B cell (primary cell): ENCODE measurements around the gene NRM. TPM values are rescaled to one million over a fixed set of nuclear protein-coding genes. Genes with fewer than 3 reads are reported as not detected.

Experiments used
- ATAC-seq: fragments of 200-7000 bp; cut with Tn5 transposase; one replicate; pipeline ENCODE4 v1.10.0; 2021; ENCODE audit warnings: low read depth, mild to moderate bottlenecking, moderate number of reproducible peaks, moderate library complexity
- CTCF ChIA-PET: fragments of 350-600 bp; sonication (Branson Sonifier 250); formaldehyde crosslinking; loops from one replicate; lab custom pipeline; 2021; ENCODE audit warnings: antibody characterized with exemption, inconsistent platforms; lab: Charles Lee
- POLR2A ChIA-PET: fragments of 350-600 bp; sonication (Branson Sonifier 250); formaldehyde crosslinking; loops from one replicate; lab custom pipeline; 2021; ENCODE audit warnings: antibody characterized with exemption; lab: Charles Lee
- DNase-seq: peaks from one replicate; pipeline ENCODE4 v3.0.0; 2013
- H2AFZ ChIP-seq: 2 replicates; pipeline ENCODE4 v1.6.1; 2012; ENCODE audit warnings: mild to moderate bottlenecking, low read depth, low read length; ENCODE audit not compliant: insufficient read depth, poor library complexity, severe bottlenecking
- H3K27ac ChIP-seq, 2 donors: 1 replicate in 1 of 2; 2 replicates in 1 of 2; pipeline ENCODE4 v1.5.1; 2012 to 2013; ENCODE audit warnings: low read length in 2 of 2, mild to moderate bottlenecking in 2 of 2, moderate library complexity in 1 of 2
- H3K27me3 ChIP-seq, 4 experiments: fragments of 200-600 bp in 1 of 4; sonication (generic) in 1 of 4; replicated peaks in 1 of 4; 1 replicate in 2 of 4; 2 replicates in 2 of 4; pipeline versions ENCODE4 v1.6.1 to v1.7.0; 2013 to 2016; ENCODE audit warnings: low read length in 3 of 4, mild to moderate bottlenecking in 2 of 4, mixed read lengths in 1 of 4, moderate library complexity in 1 of 4; ENCODE audit not compliant: insufficient read depth in 4 of 4, control insufficient read depth in 3 of 4; ENCODE audit errors: control extremely low read depth in 1 of 4
- H3K36me3 ChIP-seq, 2 experiments: replicated peaks in 1 of 2; 1 replicate in 1 of 2; 2 replicates in 1 of 2; pipeline versions ENCODE4 v1.6.1 to v1.7.1; 2013; ENCODE audit warnings: low read length in 1 of 2; ENCODE audit not compliant: insufficient read depth in 2 of 2, control insufficient read depth in 1 of 2; ENCODE audit errors: control extremely low read depth in 1 of 2, extremely low read depth in 1 of 2
- H3K4me1 ChIP-seq, 2 donors: fragments of 200-600 bp in 1 of 2; sonication (generic) in 1 of 2; 1 replicate in 1 of 2; 2 replicates in 1 of 2; pipeline versions ENCODE4 v1.5.1 to v1.6.1; 2013 to 2017; ENCODE audit warnings: low read length in 2 of 2; ENCODE audit not compliant: control insufficient read depth in 2 of 2, insufficient read depth in 2 of 2
- H3K4me2 ChIP-seq: replicated peaks from 2 replicates; pipeline ENCODE3; 2012; ENCODE audit warnings: mild to moderate bottlenecking, low read depth, low read length; ENCODE audit not compliant: poor library complexity, severe bottlenecking
- H3K4me3 ChIP-seq, 5 experiments: fragments of 200-600 bp in 1 of 5; sonication (generic) in 1 of 5; 1 replicate in 3 of 5; 2 replicates in 2 of 5; pipeline versions ENCODE4 v1.5.1 to v1.7.0; 2011 to 2016; ENCODE audit warnings: low read length in 4 of 5, mild to moderate bottlenecking in 4 of 5, low read depth in 2 of 5, control low read depth in 1 of 5, moderate library complexity in 1 of 5; ENCODE audit not compliant: insufficient read depth in 1 of 5; ENCODE audit errors: control extremely low read depth in 1 of 5, extremely low read depth in 1 of 5
- H3K79me2 ChIP-seq: fragments of 200-600 bp; sonication (generic); one replicate; pipeline ENCODE4 v1.6.0; 2016; ENCODE audit warnings: low read length; ENCODE audit not compliant: control insufficient read depth, insufficient read depth
- H3K9ac ChIP-seq: fragments of 200-600 bp; sonication (generic); 2 replicates; pipeline ENCODE4 v1.6.1; 2017; ENCODE audit warnings: mild to moderate bottlenecking, low read length, moderate library complexity
- H3K9me3 ChIP-seq, 3 donors: one replicate each; pipeline versions ENCODE4 v1.6.1 to v1.7.1; 2013; ENCODE audit warnings: low read length in 2 of 3; ENCODE audit not compliant: control insufficient read depth in 2 of 3, insufficient read depth in 1 of 3; ENCODE audit errors: control extremely low read depth in 1 of 3
- H4K20me1 ChIP-seq: 2 replicates; pipeline ENCODE4 v1.6.0; 2012; ENCODE audit warnings: mild to moderate bottlenecking, low read length; ENCODE audit not compliant: insufficient read depth, control insufficient read depth, poor library complexity, severe bottlenecking
- H3K27ac Mint-ChIP-seq: one replicate; pipeline ENCODE4 v1.8.0; 2021; ENCODE audit warnings: mixed read lengths
- H3K27me3 Mint-ChIP-seq: one replicate; pipeline ENCODE4 v1.8.0; 2021; ENCODE audit warnings: mixed read lengths
- H3K4me1 Mint-ChIP-seq: one replicate; pipeline ENCODE4 v1.8.0; 2021; ENCODE audit warnings: mixed read lengths
- H3K4me3 Mint-ChIP-seq: one replicate; pipeline ENCODE4 v1.8.0; 2021; ENCODE audit warnings: mixed read lengths
- H3K9me3 Mint-ChIP-seq: one replicate; pipeline ENCODE4 v1.8.0; 2022; ENCODE audit warnings: mixed read lengths; ENCODE audit not compliant: insufficient read depth
- EZH2 ChIP-seq: IDR thresholded peaks from 2 replicates; pipeline ENCODE4 v1.6.1; 2012; ENCODE audit warnings: borderline replicate concordance, low read depth, mild to moderate bottlenecking, moderate library complexity, low read length; ENCODE audit not compliant: insufficient read depth, poor library complexity, severe bottlenecking
- WGBS: methylation state at CpG from one replicate; pipeline ENCODE4 v1.1.5; 2013; ENCODE audit warnings: missing lambda C conversion rate; ENCODE audit not compliant: insufficient coverage; 5-methylcytosine and 5-hydroxymethylcytosine counted together
- intact Hi-C: fragments of 100-400 bp; cut with micrococcal nuclease; formaldehyde crosslinking; loops from one replicate; pipeline ENCODE4 v1.10.0; 2022
- polyA plus RNA-seq: library from polyadenylated mRNA; depleted of rRNA; stranded (reverse); fragments of >200 nt; gene quantifications from 2 replicates; pipeline ENCODE4 v1.2.3, GENCODE V29; 2012
- total RNA-seq, 2 donors: library from RNA; stranded (reverse); fragments of 120-200 nt in 1 of 2; gene quantifications; 1 replicate in 1 of 2; 2 replicates in 1 of 2; pipeline versions ENCODE4 v1.2.3 to v1.2.4, GENCODE V29; 2013 to 2022
- TF ChIP-seq, protein P1 (sequence below): fragments of 200-600 bp; IDR thresholded peaks from one replicate; pipeline ENCODE4 v1.8.0; 2022; ENCODE audit warnings: antibody characterized with exemption, mild to moderate bottlenecking

Gene NRM
- total and polyA plus RNA-seq, 2 donors (not counting 1 experiment from before 2014, with no cell fraction given) = 24.9 to 26.0 TPM

DNA sequence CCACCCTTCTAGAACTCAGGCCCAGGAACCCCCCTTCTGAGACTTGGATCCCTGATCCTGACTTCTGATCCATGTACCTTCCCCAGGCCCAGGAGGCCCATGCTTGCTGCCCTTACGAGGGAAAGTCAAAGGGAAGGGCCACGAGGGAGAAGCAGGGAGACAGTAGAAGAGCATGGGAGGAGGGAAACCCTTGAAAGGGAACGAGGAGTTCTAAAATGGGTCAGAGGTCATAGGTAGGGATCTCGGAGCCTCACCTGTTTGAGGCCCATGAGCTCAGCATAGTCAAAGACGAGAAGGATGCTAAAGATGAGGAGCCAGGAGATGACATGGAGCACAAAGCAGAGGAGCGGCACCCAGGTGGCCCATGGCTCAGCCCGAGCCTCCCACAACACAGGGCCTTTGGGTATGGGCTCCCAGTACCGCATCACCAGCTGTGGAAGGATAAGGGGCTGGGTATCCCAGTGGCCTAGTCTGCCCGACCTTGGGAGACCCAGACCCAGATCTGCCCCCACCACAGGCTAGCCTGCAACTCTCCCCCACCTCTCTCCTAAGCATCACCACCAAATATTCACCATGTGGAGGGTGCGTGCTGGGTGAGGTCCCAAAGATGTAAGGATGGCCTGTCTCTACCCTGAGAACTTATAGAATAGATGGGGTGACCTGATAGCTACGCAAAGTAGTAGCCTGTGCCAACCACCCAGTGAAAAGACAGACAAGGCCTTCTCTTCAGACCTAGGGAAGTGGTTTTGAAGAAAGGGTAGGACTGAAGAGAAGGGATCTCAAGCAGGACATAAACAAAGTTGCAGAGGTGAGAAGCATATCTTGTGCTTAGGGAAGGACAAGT is 1.5 kb downstream of the NRM start:
- peaks cover 30% of the 10 kb centered on the region for H4K20me1 ChIP-seq
- H3K27me3 Mint-ChIP-seq = no peaks in the 10 kb centered on the region
- ChIA-PET POLR2A (interaction anchor here (0.9 to 3.2 kb wide), 7 partner anchors 9 to 133 kb away, joined by 3 to 45 read pairs (median 6); partner anchors contain the start of genes DHX16, GNL1, MDC1 and TUBB), CTCF (interaction anchor here (0.9 to 8.9 kb wide), 8 partner anchors 10 to 74 kb away, joined by 3 to 151 read pairs (median 5); partner anchors contain the start of genes DHX16, MDC1, MRPS18B and TUBB)
- peak overlapping the region; percentile 99 for H3K27ac Mint-ChIP-seq
- H3K4me2 ChIP-seq = peak overlapping the region; percentile 100
- TF ChIP-seq, protein P1, sequence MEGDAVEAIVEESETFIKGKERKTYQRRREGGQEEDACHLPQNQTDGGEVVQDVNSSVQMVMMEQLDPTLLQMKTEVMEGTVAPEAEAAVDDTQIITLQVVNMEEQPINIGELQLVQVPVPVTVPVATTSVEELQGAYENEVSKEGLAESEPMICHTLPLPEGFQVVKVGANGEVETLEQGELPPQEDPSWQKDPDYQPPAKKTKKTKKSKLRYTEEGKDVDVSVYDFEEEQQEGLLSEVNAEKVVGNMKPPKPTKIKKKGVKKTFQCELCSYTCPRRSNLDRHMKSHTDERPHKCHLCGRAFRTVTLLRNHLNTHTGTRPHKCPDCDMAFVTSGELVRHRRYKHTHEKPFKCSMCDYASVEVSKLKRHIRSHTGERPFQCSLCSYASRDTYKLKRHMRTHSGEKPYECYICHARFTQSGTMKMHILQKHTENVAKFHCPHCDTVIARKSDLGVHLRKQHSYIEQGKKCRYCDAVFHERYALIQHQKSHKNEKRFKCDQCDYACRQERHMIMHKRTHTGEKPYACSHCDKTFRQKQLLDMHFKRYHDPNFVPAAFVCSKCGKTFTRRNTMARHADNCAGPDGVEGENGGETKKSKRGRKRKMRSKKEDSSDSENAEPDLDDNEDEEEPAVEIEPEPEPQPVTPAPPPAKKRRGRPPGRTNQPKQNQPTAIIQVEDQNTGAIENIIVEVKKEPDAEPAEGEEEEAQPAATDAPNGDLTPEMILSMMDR = no peak
- no peak for TF ChIP-seq EZH2
- peaks cover 37% of the 10 kb centered on the region for H3K79me2 ChIP-seq
- peaks cover 0 to 3% of the 10 kb centered on the region in 2 experiments for H3K36me3 ChIP-seq
- peak overlapping the region; percentile 97 for H3K4me3 Mint-ChIP-seq
- H3K4me1 ChIP-seq = peaks cover 36 to 43% of the 10 kb centered on the region in 2 donors
- peak overlapping the region; percentile 93 to 97 for H3K27ac ChIP-seq
- peaks cover 60% of the 10 kb centered on the region for H3K4me1 Mint-ChIP-seq
- H3K27me3 ChIP-seq = no peaks in the 10 kb centered on the region
- peak overlapping the region; percentile 98 for H3K9ac ChIP-seq
- 71% methylated on average over 6 of the region's 11 CpGs for WGBS
- intact Hi-C loops = no loop called here
- no peaks in the 10 kb centered on the region for H3K9me3 Mint-ChIP-seq
- no peaks in the 10 kb centered on the region for H3K9me3 ChIP-seq
- no peak overlapping the region for H2AFZ ChIP-seq
- H3K4me3 ChIP-seq = peak overlapping the region; percentile 11 to 100 (median 91)
- ATAC-seq = no peak
- DNase-seq = peak; percentile 38
